OCI-LY7 (cell line): ENCODE results near the gene FASTK.

ENCODE experiments used
- CTCF ChIP-seq: fragments of 200-600 bp; sonication (generic); conservative IDR thresholded peaks from 2 replicates; pipeline ENCODE4 v1.5.1; 2014; ENCODE audit warnings: mild to moderate bottlenecking, antibody characterized with exemption, low read length, moderate library complexity, mixed read lengths
- EZH2phosphoT487 ChIP-seq: fragments of 200-600 bp; sonication (generic); IDR thresholded peaks from 2 replicates; pipeline ENCODE4 v1.6.1; 2018; ENCODE audit warnings: low read depth, borderline replicate concordance, mild to moderate bottlenecking, mixed run types, antibody characterized with exemption, low read length, moderate library complexity, mixed read lengths

GRCh38 chr7:151125846-151126481 is 45.4 kb upstream of the FASTK start:
- TF ChIP-seq CTCF (no peak), EZH2phosphoT487 (no peak)
